Mesenchymal stem cell (in vitro differentiated cells and primary cell): Measurements from ENCODE around the gene IKZF4. TPM values are rescaled to one million over a fixed set of nuclear protein-coding genes. Genes with fewer than 3 reads are reported as not detected.

ENCODE experiments used
- DNase-seq: peaks from one replicate; pipeline ENCODE4 v3.0.0-alpha.2; 2013
- H2AFZ ChIP-seq: one replicate; pipeline ENCODE4 v1.6.1; 2013; ENCODE audit warnings: low read depth, mild to moderate bottlenecking, control low read depth, inconsistent platforms, low read length, moderate library complexity
- H2AK5ac ChIP-seq: 2 replicates; pipeline ENCODE4 v1.6.1; 2013; ENCODE audit warnings: low read length, moderate library complexity, mild to moderate bottlenecking, inconsistent platforms; ENCODE audit not compliant: severe bottlenecking
- H2BK120ac ChIP-seq: one replicate; pipeline ENCODE4 v1.6.1; 2013; ENCODE audit warnings: low read depth, mild to moderate bottlenecking, inconsistent platforms, low read length, moderate library complexity
- H2BK12ac ChIP-seq, 2 experiments: one replicate each; pipeline ENCODE4 v1.6.1; 2013; ENCODE audit warnings: inconsistent platforms in 2 of 2, low read length in 2 of 2, mild to moderate bottlenecking in 2 of 2, moderate library complexity in 2 of 2, control low read depth in 1 of 2
- H2BK15ac ChIP-seq: one replicate; pipeline ENCODE4 v1.6.1; 2013; ENCODE audit warnings: mild to moderate bottlenecking, low read depth, inconsistent platforms; ENCODE audit not compliant: poor library complexity, severe bottlenecking
- H2BK5ac ChIP-seq: 2 replicates; pipeline ENCODE4 v1.6.1; 2013; ENCODE audit warnings: low read depth, mild to moderate bottlenecking, low read length, control low read depth, inconsistent platforms; ENCODE audit not compliant: poor library complexity, severe bottlenecking
- H3K14ac ChIP-seq, 2 experiments: one replicate each; pipeline ENCODE4 v1.6.1; 2013; ENCODE audit warnings: inconsistent platforms in 2 of 2, low read length in 2 of 2, control low read depth in 1 of 2, mild to moderate bottlenecking in 1 of 2, moderate library complexity in 1 of 2
- H3K18ac ChIP-seq, 2 experiments: one replicate each; pipeline ENCODE4 v1.6.1; 2013; ENCODE audit warnings: inconsistent platforms in 2 of 2, low read length in 2 of 2, control low read depth in 1 of 2, low read depth in 1 of 2, mild to moderate bottlenecking in 1 of 2
- H3K23ac ChIP-seq, 2 experiments: one replicate each; pipeline ENCODE4 v1.6.1; 2013; ENCODE audit warnings: inconsistent platforms in 2 of 2, low read length in 2 of 2, mild to moderate bottlenecking in 2 of 2, moderate library complexity in 2 of 2, control low read depth in 1 of 2
- H3K27ac ChIP-seq: 2 replicates; pipeline ENCODE4 v1.5.1; 2013; ENCODE audit warnings: mild to moderate bottlenecking, moderate library complexity, low read length, control low read depth, inconsistent platforms; ENCODE audit not compliant: poor library complexity, severe bottlenecking
- H3K27me3 ChIP-seq, 2 experiments: 2 replicates each; pipeline versions ENCODE4 v1.6.1 to v1.7.0; 2013; ENCODE audit warnings: low read length in 2 of 2, mild to moderate bottlenecking in 2 of 2, moderate library complexity in 2 of 2, control low read depth in 1 of 2, inconsistent platforms in 1 of 2; ENCODE audit not compliant: control insufficient read depth in 1 of 2, insufficient read depth in 1 of 2
- H3K36me3 ChIP-seq, 2 experiments: 2 replicates each; pipeline versions ENCODE4 v1.6.1 to v1.7.0; 2013; ENCODE audit warnings: low read length in 2 of 2, control low read depth in 1 of 2, inconsistent platforms in 1 of 2, low read depth in 1 of 2, mild to moderate bottlenecking in 1 of 2; ENCODE audit not compliant: insufficient read depth in 2 of 2, control insufficient read depth in 1 of 2
- H3K4ac ChIP-seq, 2 experiments: one replicate each; pipeline ENCODE4 v1.6.1; 2013; ENCODE audit warnings: inconsistent platforms in 2 of 2, low read length in 2 of 2, mild to moderate bottlenecking in 2 of 2, moderate library complexity in 2 of 2, control low read depth in 1 of 2, low read depth in 1 of 2
- H3K4me1 ChIP-seq: 2 replicates; pipeline ENCODE4 v1.6.1; 2013; ENCODE audit warnings: low read depth, low read length, control low read depth; ENCODE audit not compliant: control insufficient read depth, insufficient read depth
- H3K4me2 ChIP-seq: 2 replicates; pipeline ENCODE4 v1.6.1; 2013; ENCODE audit warnings: low read length, mild to moderate bottlenecking, inconsistent platforms; ENCODE audit not compliant: poor library complexity, severe bottlenecking
- H3K4me3 ChIP-seq, 2 experiments: 2 replicates each; pipeline versions ENCODE4 v1.5.1 to v1.7.0; 2013; ENCODE audit warnings: low read length in 2 of 2, mild to moderate bottlenecking in 2 of 2, control low read depth in 1 of 2, low read depth in 1 of 2; ENCODE audit not compliant: insufficient read depth in 1 of 2
- H3K79me1 ChIP-seq: replicated peaks from 2 replicates; pipeline ENCODE4 v1.6.1; 2013; ENCODE audit warnings: mild to moderate bottlenecking, control low read depth, low read length, inconsistent platforms; ENCODE audit not compliant: poor library complexity, severe bottlenecking
- H3K9ac ChIP-seq: 2 replicates; pipeline ENCODE4 v1.7.0; 2013; ENCODE audit warnings: mild to moderate bottlenecking, low read length, moderate library complexity
- H3K9me3 ChIP-seq: 2 replicates; pipeline ENCODE4 v1.7.0; 2013; ENCODE audit warnings: mild to moderate bottlenecking, low read length; ENCODE audit not compliant: control insufficient read depth
- H4K8ac ChIP-seq: one replicate; pipeline ENCODE4 v1.6.1; 2013; ENCODE audit warnings: inconsistent platforms, mild to moderate bottlenecking, low read length, moderate library complexity
- H4K91ac ChIP-seq: one replicate; pipeline ENCODE4 v1.6.1; 2013; ENCODE audit warnings: mild to moderate bottlenecking, low read length, inconsistent platforms
- WGBS: methylation state at CpG from one replicate; pipeline ENCODE4 v1.1.7; 2013; ENCODE audit warnings: mixed read lengths; 5-methylcytosine and 5-hydroxymethylcytosine counted together
- polyA plus RNA-seq, 2 experiments: library from polyadenylated mRNA; stranded (reverse); fragments of 200-250 nt; gene quantifications; one replicate each; pipeline ENCODE4 v1.2.3, GENCODE V29; 2013

Gene IKZF4
- polyA plus RNA-seq (2013, experiment 1 of 2), result 10.6 TPM
- polyA plus RNA-seq (2013, experiment 2 of 2), result 10.1 TPM

DNA sequence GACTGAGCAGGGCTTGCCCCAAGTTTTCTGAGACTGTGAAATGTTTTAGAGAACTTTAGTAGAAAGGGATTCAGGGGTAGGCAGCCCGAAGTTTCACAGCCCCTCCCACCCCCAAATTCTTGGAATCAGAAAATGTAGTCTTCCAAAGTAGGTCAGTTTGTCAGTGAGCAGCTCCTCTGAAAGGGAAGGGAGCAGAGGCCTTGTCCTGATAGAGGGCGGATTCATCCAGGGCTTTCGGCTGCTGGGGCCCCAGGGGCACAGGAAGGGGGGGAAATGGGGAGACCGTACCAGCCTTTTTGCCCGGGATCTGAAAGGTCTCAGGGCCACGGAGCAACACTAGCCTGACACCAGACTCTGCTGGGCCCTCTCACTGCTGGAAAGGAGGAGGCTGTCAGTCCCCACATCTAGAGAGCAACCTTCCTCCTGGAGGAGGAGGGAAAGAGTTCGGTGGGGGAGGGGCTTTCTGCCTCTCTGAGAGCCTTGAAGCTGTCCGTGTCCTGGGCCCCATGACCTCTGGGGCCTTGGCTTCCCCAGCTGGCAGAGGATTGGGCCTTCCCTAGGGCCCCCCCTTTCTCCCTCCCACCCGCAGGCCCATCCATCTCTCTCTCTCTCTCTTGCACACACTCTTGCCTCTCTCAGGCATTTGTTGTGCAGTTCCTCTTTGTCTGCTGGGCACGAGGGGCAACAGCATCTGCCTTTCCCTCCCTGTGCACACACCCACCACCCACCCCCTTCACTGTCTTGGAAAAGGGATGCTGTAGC, at the start of gene IKZF4:
Gene IKZF4, plus strand, starts transcription at position 621 of the 762 bp plus-strand sequence. CDS start 451 bp downstream, outside the sequence.
- peak within 1 kb of the TSS; percentile 78 to 87 for H2BK12ac ChIP-seq
- peaks cover 11 to 27% of the 10 kb centered on the region in 2 experiments for H3K36me3 ChIP-seq
- peak within 1 kb of the TSS; percentile 59 for H2BK5ac ChIP-seq
- H3K79me1 ChIP-seq, result peaks cover 15% of the 10 kb centered on the region
- H3K4ac ChIP-seq, result peak within 1 kb of the TSS; percentile 92 to 98
- peak within 1 kb of the TSS; percentile 81 to 99 for H3K18ac ChIP-seq
- peak within 1 kb of the TSS; percentile 94 for H4K8ac ChIP-seq
- H3K4me2 ChIP-seq, result peak within 1 kb of the TSS; percentile 73
- peak within 1 kb of the TSS; percentile 76 for H3K27ac ChIP-seq
- peak; percentile 91 for DNase-seq
- no peaks in the 10 kb centered on the region for H3K9me3 ChIP-seq
- peak within 1 kb of the TSS; percentile 5 for H2AK5ac ChIP-seq
- peak within 1 kb of the TSS; percentile 53 to 71 for H3K4me3 ChIP-seq
- H3K9ac ChIP-seq, result peak within 1 kb of the TSS; percentile 69
- H2AFZ ChIP-seq, result peak within 1 kb of the TSS; percentile 18
- peak within 1 kb of the TSS; percentile 80 for H2BK120ac ChIP-seq
- peak within 1 kb of the TSS; percentile 79 for H4K91ac ChIP-seq
- H3K4me1 ChIP-seq, result peaks cover 17% of the 10 kb centered on the region
- H3K14ac ChIP-seq, result peak within 1 kb of the TSS in 1 of 2 experiments; percentile 98
- H3K23ac ChIP-seq, result peak within 1 kb of the TSS in 1 of 2 experiments; percentile 94
- 11% methylated on average over 9 of the region's 10 CpGs for WGBS
- H2BK15ac ChIP-seq, result peak within 1 kb of the TSS; percentile 39
- no peaks in the 10 kb centered on the region for H3K27me3 ChIP-seq

DNA sequence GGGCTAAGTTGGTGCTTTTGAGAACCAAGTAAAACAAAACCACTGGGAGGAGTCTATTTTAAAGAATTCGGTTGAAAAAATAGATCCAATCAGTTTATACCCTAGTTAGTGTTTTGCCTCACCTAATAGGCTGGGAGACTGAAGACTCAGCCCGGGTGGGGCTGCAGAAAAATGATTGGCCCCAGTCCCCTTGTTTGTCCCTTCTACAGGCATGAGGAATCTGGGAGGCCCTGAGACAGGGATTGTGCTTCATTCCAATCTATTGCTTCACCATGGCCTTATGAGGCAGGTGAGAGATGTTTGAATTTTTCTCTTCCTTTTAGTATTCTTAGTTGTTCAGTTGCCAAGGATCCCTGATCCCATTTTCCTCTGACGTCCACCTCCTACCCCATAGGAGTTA, 48.8 kb upstream of the IKZF4 start:
- Histone ChIP-seq H2AK5ac (no peak overlapping the region), H3K27me3 (no peaks in the 10 kb centered on the region), H3K9ac (peak overlapping the region; percentile 91), H2BK12ac (no peak overlapping the region), H2AFZ (no peak overlapping the region), H3K4me3 (peak overlapping the region in 1 of 2 experiments; percentile 86), H3K18ac (no peak overlapping the region), H4K8ac (no peak overlapping the region), H3K4ac (no peak overlapping the region), H3K4me1 (peaks cover 2% of the 10 kb centered on the region), H3K23ac (peak overlapping the region in 1 of 2 experiments; percentile 50), H3K27ac (peak overlapping the region; percentile 41), H3K79me1 (peaks cover 26% of the 10 kb centered on the region), H4K91ac (no peak overlapping the region), H2BK120ac (no peak overlapping the region), H3K14ac (no peak overlapping the region), H2BK5ac (no peak overlapping the region), H3K9me3 (no peaks in the 10 kb centered on the region), H3K36me3 (peaks cover 12 to 16% of the 10 kb centered on the region in 2 experiments), H3K4me2 (no peak overlapping the region), H2BK15ac (no peak overlapping the region)
- DNase-seq, result peak; percentile 37
- 83% methylated on average over 2 of the region's 3 CpGs for WGBS

DNA sequence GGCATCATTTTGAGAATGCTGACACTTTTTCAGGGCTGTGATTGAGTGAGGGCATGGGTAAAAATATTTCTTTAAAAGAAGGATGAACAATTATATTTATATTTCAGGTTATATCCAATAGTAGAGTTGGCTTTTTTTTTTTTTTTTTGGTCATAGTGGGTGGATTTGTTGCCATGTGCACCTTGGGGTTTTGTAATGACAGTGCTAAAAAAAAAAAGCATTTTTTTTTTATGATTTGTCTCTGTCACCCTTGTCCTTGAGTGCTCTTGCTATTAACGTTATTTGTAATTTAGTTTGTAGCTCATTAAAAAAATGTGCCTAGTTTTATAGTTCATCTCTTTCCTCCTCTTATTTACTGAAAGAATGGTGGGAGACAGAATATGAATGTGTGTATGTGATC, 48.4 kb upstream of the IKZF4 start:
- no peak overlapping the region for H3K14ac ChIP-seq
- H3K27me3 ChIP-seq, result no peaks in the 10 kb centered on the region
- peaks cover 2% of the 10 kb centered on the region for H3K4me1 ChIP-seq
- no peak overlapping the region for H4K91ac ChIP-seq
- H2AFZ ChIP-seq, result no peak overlapping the region
- H3K36me3 ChIP-seq, result peaks cover 16% of the 10 kb centered on the region in 2 experiments
- H3K23ac ChIP-seq, result no peak overlapping the region
- peak overlapping the region; percentile 79 for H3K4me2 ChIP-seq
- no peak overlapping the region for H2BK120ac ChIP-seq
- H3K9me3 ChIP-seq, result no peaks in the 10 kb centered on the region
- H2BK15ac ChIP-seq, result no peak overlapping the region
- H3K18ac ChIP-seq, result no peak overlapping the region
- H2AK5ac ChIP-seq, result no peak overlapping the region
- peaks cover 24% of the 10 kb centered on the region for H3K79me1 ChIP-seq
- peak overlapping the region in 1 of 2 experiments; percentile 86 for H3K4me3 ChIP-seq
- no CpG with 5 or more reads among the region's 1 CpG for WGBS
- peak overlapping the region; percentile 84 for H3K27ac ChIP-seq
- H4K8ac ChIP-seq, result no peak overlapping the region
- peak overlapping the region; percentile 91 for H3K9ac ChIP-seq
- no peak for DNase-seq
- H3K4ac ChIP-seq, result no peak overlapping the region
- no peak overlapping the region for H2BK12ac ChIP-seq
- H2BK5ac ChIP-seq, result no peak overlapping the region

DNA sequence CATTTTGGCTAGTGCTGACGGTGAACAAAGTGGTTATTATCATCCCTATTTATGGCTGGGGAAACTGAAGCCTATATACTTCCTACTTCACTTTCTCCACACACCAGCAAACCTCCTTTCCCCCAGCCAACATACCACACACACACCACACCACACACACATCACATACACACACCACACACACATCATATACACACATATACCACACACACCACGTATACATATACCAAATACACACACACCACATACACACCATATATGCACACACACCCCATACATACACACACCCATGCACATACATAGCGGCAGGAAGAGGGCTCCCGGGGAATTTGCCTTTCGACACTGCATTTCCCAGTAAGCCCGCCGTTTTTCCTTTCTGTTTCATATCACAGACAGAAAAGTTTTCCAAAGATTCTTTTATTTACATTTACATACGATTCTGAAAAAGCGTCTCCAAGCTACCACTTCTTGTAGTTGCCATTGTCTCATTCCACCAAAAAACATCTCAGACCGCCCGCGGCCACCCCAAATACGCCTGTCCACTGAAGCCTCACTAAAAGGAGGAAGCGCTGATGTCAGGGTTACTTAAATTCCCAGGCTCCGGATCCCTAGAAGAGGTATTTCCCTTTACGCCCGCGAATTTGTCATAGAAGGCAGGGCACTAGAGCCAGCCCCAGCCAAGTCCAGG, 47.8 kb upstream of the IKZF4 start:
- 6% methylated on average over 18 of the region's 18 CpGs for WGBS
- peak overlapping the region; percentile 12 for H2BK15ac ChIP-seq
- H2AFZ ChIP-seq, result no peak overlapping the region
- H4K91ac ChIP-seq, result no peak overlapping the region
- H3K14ac ChIP-seq, result peak overlapping the region in 1 of 2 experiments; percentile 86
- peak overlapping the region; percentile 10 for H4K8ac ChIP-seq
- H3K23ac ChIP-seq, result no peak overlapping the region
- peaks cover 16 to 18% of the 10 kb centered on the region in 2 experiments for H3K36me3 ChIP-seq
- no peak for DNase-seq
- H3K4me2 ChIP-seq, result peak overlapping the region; percentile 79
- H3K79me1 ChIP-seq, result peaks cover 21% of the 10 kb centered on the region
- no peaks in the 10 kb centered on the region for H3K9me3 ChIP-seq
- H3K4me3 ChIP-seq, result peak overlapping the region; percentile 46 to 86
- H2BK120ac ChIP-seq, result no peak overlapping the region
- H3K4ac ChIP-seq, result peak overlapping the region; percentile 46 to 78
- peak overlapping the region; percentile 39 for H2AK5ac ChIP-seq
- H3K18ac ChIP-seq, result peak overlapping the region; percentile 84 to 95
- H3K4me1 ChIP-seq, result peaks cover 2% of the 10 kb centered on the region
- no peaks in the 10 kb centered on the region for H3K27me3 ChIP-seq
- H3K9ac ChIP-seq, result peak overlapping the region; percentile 91
- peak overlapping the region; percentile 18 to 75 for H2BK12ac ChIP-seq
- H3K27ac ChIP-seq, result peak overlapping the region; percentile 84
- H2BK5ac ChIP-seq, result no peak overlapping the region
